ENCODE data around the gene POLK.

Gene POLK

GRCh38 chr5:75648712-75649111 lies 137.0 kb downstream of the POLK start:
- Histone ChIP-seq H3K36me3 (ENCODE audit: control insufficient read depth, insufficient read depth, low read length) (no peaks in the 10 kb centered on the region), H3K4me1 (ENCODE audit: control insufficient read depth, insufficient read depth, low read length) (no peaks in the 10 kb centered on the region), H3K27ac (ENCODE audit: low read depth, low read length) (no peak overlapping the region)

More at GRCh38 chr5:75648712-75649111, 137.0 kb downstream of the POLK start:
- Histone ChIP-seq H3K9ac (ENCODE audit: low read length) (no peak overlapping the region), H3K27me3 (ENCODE audit: control insufficient read depth, insufficient read depth, low read length) (no peaks in the 10 kb centered on the region), H3K4me3 (ENCODE audit: low read length) (no peak overlapping the region)

All from rectal smooth muscle tissue (tissue), 1 donor.